ENCODE measurements around the gene KDM2B.

DNA sequence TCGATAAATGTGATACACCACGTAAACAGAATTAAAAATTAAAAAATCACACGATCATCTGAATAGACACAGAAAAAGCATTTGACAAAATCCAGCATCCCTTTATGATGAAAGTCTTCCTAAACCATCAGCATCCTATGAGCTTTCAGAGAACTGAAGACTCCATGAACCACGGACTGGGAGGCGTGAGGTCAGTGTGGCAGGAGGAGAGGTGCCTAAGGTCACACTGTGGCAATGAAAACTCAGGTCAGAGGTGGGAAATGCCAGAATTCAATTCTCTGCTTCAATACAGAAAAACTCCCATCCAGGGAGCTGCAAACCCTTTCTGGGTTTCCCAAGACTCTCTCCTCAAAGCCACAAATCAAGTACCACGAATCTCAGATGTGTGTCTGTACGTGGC is 51.6 kb downstream of the KDM2B start:
- TF ChIP-seq RFX5 (IDR thresholded peaks at IDR 0.05; ENCODE audit: low read length) = no peak
- TF ChIP-seq, protein P1, sequence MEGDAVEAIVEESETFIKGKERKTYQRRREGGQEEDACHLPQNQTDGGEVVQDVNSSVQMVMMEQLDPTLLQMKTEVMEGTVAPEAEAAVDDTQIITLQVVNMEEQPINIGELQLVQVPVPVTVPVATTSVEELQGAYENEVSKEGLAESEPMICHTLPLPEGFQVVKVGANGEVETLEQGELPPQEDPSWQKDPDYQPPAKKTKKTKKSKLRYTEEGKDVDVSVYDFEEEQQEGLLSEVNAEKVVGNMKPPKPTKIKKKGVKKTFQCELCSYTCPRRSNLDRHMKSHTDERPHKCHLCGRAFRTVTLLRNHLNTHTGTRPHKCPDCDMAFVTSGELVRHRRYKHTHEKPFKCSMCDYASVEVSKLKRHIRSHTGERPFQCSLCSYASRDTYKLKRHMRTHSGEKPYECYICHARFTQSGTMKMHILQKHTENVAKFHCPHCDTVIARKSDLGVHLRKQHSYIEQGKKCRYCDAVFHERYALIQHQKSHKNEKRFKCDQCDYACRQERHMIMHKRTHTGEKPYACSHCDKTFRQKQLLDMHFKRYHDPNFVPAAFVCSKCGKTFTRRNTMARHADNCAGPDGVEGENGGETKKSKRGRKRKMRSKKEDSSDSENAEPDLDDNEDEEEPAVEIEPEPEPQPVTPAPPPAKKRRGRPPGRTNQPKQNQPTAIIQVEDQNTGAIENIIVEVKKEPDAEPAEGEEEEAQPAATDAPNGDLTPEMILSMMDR (IDR thresholded peaks at IDR 0.05) = no peak

Measured in SK-N-SH (cell line).